SK-N-SH treated with all-trans-retinoic acid at 6 μM for 48 hours (cell line): Measurements from ENCODE around the gene ALX4.

Experiments
- ATAC-seq: fragments of 200-7000 bp; cut with Tn5 transposase; 3 replicates; pipeline ENCODE4 v1.9.1; 2020; ENCODE audit warnings: mild to moderate bottlenecking, moderate library complexity
- CREB5 ChIP-seq: fragments of 250-450 bp; sonication (Bioruptor Pico); IDR thresholded peaks from 2 replicates; pipeline ENCODE4 v1.5.1; 2020; ENCODE audit warnings: low read depth, mild to moderate bottlenecking, moderate library complexity
- CSDC2 ChIP-seq: fragments of 250-450 bp; sonication (Bioruptor Pico); IDR thresholded peaks from 2 replicates; pipeline ENCODE4 v1.5.0; 2020; ENCODE audit warnings: mild to moderate bottlenecking, moderate library complexity
- CSRNP3 ChIP-seq: fragments of 250-450 bp; sonication (Bioruptor Pico); IDR thresholded peaks from 2 replicates; pipeline ENCODE4 v1.5.1; 2021; ENCODE audit warnings: mild to moderate bottlenecking, moderate library complexity
- GLIS3 ChIP-seq: fragments of 250-450 bp; sonication (Bioruptor Pico); IDR thresholded peaks from 2 replicates; pipeline ENCODE4 v1.5.0; 2020; ENCODE audit warnings: mild to moderate bottlenecking, moderate library complexity
- ISL1 ChIP-seq: fragments of 250-450 bp; sonication (Bioruptor Pico); IDR thresholded peaks from 2 replicates; pipeline ENCODE4 v2.1.2; 2022; ENCODE audit warnings: mild to moderate bottlenecking, moderate library complexity
- OSR1 ChIP-seq: fragments of 250-450 bp; sonication (Bioruptor Pico); IDR thresholded peaks from 2 replicates; pipeline ENCODE4 v1.8.0; 2022; ENCODE audit warnings: moderate library complexity, mild to moderate bottlenecking, inconsistent platforms
- POU6F1 ChIP-seq: fragments of 250-450 bp; sonication (Bioruptor Pico); IDR thresholded peaks from 2 replicates; pipeline ENCODE4 v1.8.0; 2021; ENCODE audit warnings: low read depth, mild to moderate bottlenecking, moderate library complexity, borderline replicate concordance
- PPARA ChIP-seq: fragments of 250-450 bp; sonication (Bioruptor Pico); IDR thresholded peaks from 2 replicates; pipeline ENCODE4 v1.5.0; 2020; ENCODE audit warnings: mild to moderate bottlenecking, borderline replicate concordance
- RARB ChIP-seq: fragments of 250-450 bp; sonication (Bioruptor Pico); IDR thresholded peaks from 2 replicates; pipeline ENCODE4 v1.8.0; 2021; ENCODE audit warnings: mild to moderate bottlenecking, moderate library complexity
- SNAI2 ChIP-seq: fragments of 250-450 bp; sonication (Bioruptor Pico); IDR thresholded peaks from 2 replicates; pipeline ENCODE4 v1.5.0; 2020; ENCODE audit warnings: mild to moderate bottlenecking, moderate library complexity
- TCF4 ChIP-seq: fragments of 250-450 bp; sonication (Bioruptor Pico); IDR thresholded peaks from 2 replicates; pipeline ENCODE4 v1.8.0; 2021; ENCODE audit warnings: mild to moderate bottlenecking, moderate library complexity, borderline replicate concordance
- TOX ChIP-seq: fragments of 250-450 bp; sonication (Bioruptor Pico); IDR thresholded peaks from 2 replicates; pipeline ENCODE4 v1.8.0; 2021; ENCODE audit warnings: mild to moderate bottlenecking, moderate library complexity, borderline replicate concordance
- TSHZ2 ChIP-seq: fragments of 250-450 bp; sonication (Bioruptor Pico); IDR thresholded peaks from 2 replicates; pipeline ENCODE4 v1.5.0; 2020; ENCODE audit warnings: mild to moderate bottlenecking, moderate library complexity
- ZC3H10 ChIP-seq: fragments of 250-450 bp; sonication (Bioruptor Pico); IDR thresholded peaks from 2 replicates; pipeline ENCODE4 v1.5.1; 2021; ENCODE audit warnings: mild to moderate bottlenecking, moderate library complexity
- ZFP3 ChIP-seq: fragments of 250-450 bp; sonication (Bioruptor Pico); IDR thresholded peaks from 2 replicates; pipeline ENCODE4 v1.5.0; 2020; ENCODE audit warnings: mild to moderate bottlenecking, moderate library complexity
- ZNF565 ChIP-seq: fragments of 450-650 bp; formaldehyde crosslinking; conservative IDR thresholded peaks from 2 replicates; pipeline ENCODE4 v1.5.0; 2020; ENCODE audit warnings: low read depth, mild to moderate bottlenecking, moderate library complexity
- ZNF70 ChIP-seq: fragments of 450-650 bp; formaldehyde crosslinking; IDR thresholded peaks from 2 replicates; pipeline ENCODE4 v1.5.0; 2020; ENCODE audit warnings: mild to moderate bottlenecking, moderate library complexity

The ALX4 gene

GRCh38 chr11:44351898-44352498, 42.1 kb upstream of the ALX4 start:
- ATAC-seq = no peak
- TF ChIP-seq GLIS3 (CRISPR knock-in tag) (no peak), CSRNP3 (CRISPR knock-in tag) (no peak), ZNF70 (no peak), CREB5 (CRISPR knock-in tag) (no peak), ZFP3 (CRISPR knock-in tag) (no peak), ISL1 (CRISPR knock-in tag) (no peak), ZC3H10 (CRISPR knock-in tag) (no peak), OSR1 (no peak), POU6F1 (no peak)

- TF ChIP-seq CREB5 (CRISPR knock-in tag) (no peak), PPARA (no peak), CSDC2 (CRISPR knock-in tag) (no peak), ZC3H10 (CRISPR knock-in tag) (no peak), GLIS3 (CRISPR knock-in tag) (no peak), TOX (CRISPR knock-in tag) (no peak)
- ATAC-seq = no peak
Measured at GRCh38 chr11:44351006-44351660, 41.2 kb upstream of the ALX4 start.

GRCh38 chr11:44349328-44349727, 39.4 kb upstream of the ALX4 start:
- no peak for ATAC-seq

More at GRCh38 chr11:44349328-44349727, 39.4 kb upstream of the ALX4 start:
- TF ChIP-seq RARB (CRISPR knock-in tag) (no peak), ZFP3 (CRISPR knock-in tag) (no peak), SNAI2 (CRISPR knock-in tag) (no peak), CSRNP3 (CRISPR knock-in tag) (no peak), ZNF565 (CRISPR knock-in tag) (no peak), CREB5 (CRISPR knock-in tag) (no peak), ZC3H10 (CRISPR knock-in tag) (no peak), TOX (CRISPR knock-in tag) (no peak), ZNF70 (no peak), TCF4 (no peak), TSHZ2 (CRISPR knock-in tag) (no peak)
